GM12873 (cell line): ENCODE results near the gene GBE1.

Experiments
- TF ChIP-seq, protein P1 (sequence below): IDR thresholded peaks from 2 replicates; pipeline ENCODE4 v1.5.1; 2012; ENCODE audit warnings: low read depth, mild to moderate bottlenecking, moderate library complexity, low read length, control low read depth; ENCODE audit not compliant: insufficient read depth; ENCODE audit errors: missing control alignments

Gene GBE1

DNA sequence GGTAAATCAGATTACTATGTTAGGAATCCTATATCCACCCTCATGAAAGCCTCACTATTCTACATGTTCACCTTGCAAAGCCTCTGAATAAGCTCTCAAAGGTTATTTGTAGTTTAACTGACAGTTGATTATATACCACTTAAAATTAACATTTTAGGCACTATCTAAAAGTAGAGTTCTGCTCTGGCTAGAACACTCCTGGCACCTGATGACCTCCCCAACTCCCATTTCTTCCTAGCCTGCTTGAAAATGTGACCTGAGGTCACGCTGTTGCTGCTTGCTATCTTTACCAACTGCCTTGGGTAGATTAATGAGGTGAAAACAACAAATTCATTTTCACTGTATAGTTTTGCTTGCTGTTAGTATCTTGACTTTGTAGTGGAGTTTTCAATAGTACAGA lies 220.7 kb downstream of the GBE1 start:
- TF ChIP-seq, protein P1, sequence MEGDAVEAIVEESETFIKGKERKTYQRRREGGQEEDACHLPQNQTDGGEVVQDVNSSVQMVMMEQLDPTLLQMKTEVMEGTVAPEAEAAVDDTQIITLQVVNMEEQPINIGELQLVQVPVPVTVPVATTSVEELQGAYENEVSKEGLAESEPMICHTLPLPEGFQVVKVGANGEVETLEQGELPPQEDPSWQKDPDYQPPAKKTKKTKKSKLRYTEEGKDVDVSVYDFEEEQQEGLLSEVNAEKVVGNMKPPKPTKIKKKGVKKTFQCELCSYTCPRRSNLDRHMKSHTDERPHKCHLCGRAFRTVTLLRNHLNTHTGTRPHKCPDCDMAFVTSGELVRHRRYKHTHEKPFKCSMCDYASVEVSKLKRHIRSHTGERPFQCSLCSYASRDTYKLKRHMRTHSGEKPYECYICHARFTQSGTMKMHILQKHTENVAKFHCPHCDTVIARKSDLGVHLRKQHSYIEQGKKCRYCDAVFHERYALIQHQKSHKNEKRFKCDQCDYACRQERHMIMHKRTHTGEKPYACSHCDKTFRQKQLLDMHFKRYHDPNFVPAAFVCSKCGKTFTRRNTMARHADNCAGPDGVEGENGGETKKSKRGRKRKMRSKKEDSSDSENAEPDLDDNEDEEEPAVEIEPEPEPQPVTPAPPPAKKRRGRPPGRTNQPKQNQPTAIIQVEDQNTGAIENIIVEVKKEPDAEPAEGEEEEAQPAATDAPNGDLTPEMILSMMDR, result no peak

DNA sequence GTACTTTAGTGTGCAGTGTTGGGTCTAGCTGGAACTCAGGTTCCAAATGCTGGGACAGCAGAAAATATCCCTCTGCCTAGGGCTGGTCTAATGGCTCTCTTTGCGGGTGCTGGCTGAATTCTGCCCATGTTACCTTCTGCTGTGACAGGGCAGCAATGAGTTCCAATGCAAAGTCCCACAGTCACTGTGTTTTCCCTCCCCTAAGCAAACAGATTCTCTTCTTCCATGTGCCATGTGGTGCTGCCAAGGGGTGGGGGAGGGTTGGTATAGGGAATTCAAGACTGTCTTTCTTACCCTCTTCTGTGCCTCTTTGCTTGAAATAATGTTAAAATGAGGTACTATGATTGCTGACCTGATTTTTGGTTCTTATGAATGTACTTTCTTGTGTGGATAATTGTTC lies 229.6 kb downstream of the GBE1 start:
- TF ChIP-seq, protein P1, result no peak

DNA sequence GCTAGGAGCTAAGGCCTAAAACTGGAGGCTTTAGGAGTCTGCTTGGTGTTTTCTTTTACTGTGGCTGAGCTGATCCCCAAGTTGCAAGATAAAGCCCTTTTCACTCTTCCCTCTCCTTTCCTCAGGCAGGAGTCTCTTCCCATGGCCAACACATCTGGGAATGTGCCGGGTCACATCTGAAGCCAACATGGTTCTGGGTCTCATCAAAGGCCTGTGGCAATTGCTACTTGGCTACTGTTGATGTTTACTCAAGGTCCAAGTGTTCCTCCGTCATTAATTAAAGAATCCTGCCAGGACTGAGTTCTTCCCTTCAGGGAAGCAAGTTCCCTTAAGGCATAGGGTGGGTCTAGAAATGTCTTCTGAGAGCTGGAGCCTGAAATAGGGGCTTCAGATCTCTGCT lies 230.2 kb downstream of the GBE1 start:
- TF ChIP-seq, protein P1, result no peak

DNA sequence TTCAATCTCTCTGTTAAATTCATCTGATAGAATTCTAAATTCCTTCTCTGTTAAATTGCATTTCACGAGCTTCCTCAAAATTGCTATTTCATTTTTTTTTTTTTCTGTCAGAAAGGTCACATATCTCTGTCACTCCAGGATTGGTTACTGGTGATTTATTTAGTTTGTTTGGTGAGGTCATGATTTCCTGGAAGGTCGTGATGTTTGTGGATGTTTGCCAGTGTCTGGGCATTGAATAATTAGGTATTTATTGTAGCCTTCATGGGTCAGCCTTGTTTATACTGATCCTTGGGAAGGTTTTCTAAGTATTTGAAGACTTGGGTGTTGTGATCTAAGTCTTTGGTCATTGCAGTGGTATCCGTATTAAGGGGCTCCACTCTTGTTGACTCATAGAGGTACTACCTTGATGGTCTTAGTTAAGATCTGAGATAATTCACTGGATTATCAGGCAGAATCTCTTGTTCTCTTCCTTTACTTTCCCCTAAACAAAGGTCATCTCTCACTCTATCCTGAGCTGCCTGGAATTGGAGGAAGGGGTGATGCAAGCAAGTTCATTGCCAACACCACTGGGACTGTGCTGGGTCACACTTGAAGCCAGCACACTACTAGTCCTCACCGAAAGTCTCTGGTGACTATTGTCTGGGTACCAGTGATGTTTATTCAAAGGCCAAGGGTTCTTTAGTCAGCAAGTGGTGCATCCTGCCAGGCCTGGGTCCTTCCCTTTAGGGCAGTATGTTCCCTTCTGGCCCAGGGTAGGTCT lies 231.1 kb downstream of the GBE1 start:
- TF ChIP-seq, protein P1, result no peak

DNA sequence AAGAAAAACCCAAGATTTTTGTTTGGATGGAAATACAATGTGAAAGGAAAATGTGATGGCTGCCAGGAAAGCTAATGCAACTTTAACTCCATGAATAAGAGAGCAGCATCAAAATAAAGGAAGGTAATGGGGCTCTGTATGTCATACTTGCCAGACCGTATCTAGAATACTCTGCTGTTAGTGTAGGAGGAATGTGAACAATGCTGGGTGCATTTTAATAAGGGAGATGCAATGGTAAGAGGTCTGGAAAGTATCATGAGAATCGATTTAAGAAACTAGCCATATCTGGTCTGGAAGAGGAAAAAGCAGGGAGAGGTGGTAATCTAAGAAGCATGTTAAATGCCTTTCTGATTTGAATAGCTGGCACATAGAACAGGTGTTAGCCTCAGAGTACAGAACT lies 239.6 kb downstream of the GBE1 start:
- TF ChIP-seq, protein P1, result no peak

DNA sequence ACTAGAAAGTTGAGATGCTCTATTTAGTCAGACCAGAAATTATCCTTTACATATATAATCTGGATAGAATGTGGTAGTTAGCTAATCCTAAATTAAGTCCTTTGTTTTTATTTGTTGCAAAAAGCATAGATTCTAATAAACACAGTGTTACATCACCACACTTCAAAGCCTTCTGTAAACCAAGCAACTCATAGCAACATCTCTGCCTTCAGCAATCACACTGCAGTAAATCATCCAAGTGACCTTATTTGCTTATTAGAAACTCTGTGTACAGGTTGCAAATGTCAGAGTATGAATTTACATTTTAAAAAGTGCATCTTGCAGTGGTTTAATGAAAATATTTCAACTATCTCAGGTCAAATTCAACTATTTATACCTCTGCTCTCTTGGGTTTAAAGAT lies 242.5 kb downstream of the GBE1 start:
- TF ChIP-seq, protein P1, result no peak

DNA sequence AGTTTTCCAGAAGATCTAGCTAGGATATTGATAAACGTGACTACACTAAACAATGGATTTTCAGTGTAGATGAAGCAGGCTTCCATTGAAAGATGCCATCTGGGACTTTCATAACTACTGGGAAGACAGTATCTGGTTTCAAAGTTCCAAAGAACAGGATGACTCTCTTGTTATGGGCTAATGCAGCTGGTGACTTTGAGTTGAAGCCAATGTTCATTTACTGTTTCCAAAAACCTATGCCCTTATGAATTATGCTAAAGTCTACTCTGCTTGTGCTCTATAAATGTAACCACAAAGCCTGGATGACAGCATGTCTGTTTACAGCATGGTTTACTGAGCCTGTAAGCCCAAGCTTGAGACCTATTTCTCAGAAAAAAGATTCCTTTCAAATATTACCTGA lies 245.4 kb downstream of the GBE1 start:
- TF ChIP-seq, protein P1, result no peak
